ENCODE data around the gene CDCP1. TPM values are rescaled to one million over a fixed set of nuclear protein-coding genes. Genes with fewer than 3 reads are reported as not detected.

CDCP1 gene
- total and polyA plus RNA-seq, 4 donors: 1.6 to 20.7 (median 4.2) TPM

DNA sequence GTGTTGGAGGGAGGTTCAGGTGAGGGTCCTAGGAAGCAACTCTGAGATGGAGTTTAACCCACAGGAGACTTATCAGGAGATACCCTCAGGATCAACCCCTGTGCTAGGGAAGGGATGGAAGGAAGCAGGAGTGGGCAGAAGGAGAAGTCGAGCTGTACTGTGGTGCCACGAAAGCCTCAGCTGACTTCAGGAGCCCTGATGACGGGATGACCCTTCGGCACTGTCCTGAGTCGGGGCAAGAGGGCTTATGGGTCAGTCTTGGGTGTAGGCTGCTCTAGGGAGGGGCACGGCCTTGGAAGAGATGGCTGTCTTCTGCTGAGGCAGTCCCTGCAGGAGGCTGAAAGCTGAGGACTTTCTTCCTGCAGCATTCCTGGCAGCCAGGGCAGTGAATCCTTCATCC is 112.4 kb downstream of the CDCP1 start:
- 67 to 83% methylated on average over 6 of the region's 6 CpGs for WGBS, 2 donors
- H3K9me3 ChIP-seq (ENCODE audit: control insufficient read depth in 4 of 4, insufficient read depth in 3 of 4, low read length in 3 of 4): no peaks in the 10 kb centered on the region
- peaks cover 0 to 8% (median 3%) of the 10 kb centered on the region in 4 donors for H3K36me3 ChIP-seq (ENCODE audit: control insufficient read depth in 4 of 4, insufficient read depth in 4 of 4, low read length in 4 of 4)
- no peak for DNase-seq
- H3K4me1 ChIP-seq (ENCODE audit: control insufficient read depth in 5 of 5, insufficient read depth in 5 of 5, low read length in 5 of 5): peaks cover 0 to 29% (median 11%) of the 10 kb centered on the region in 5 donors
- H3K4me3 ChIP-seq: no peak overlapping the region
- H3K27ac ChIP-seq (ENCODE audit: low read depth in 1 of 2, low read length in 1 of 2): peak overlapping the region in 1 of 2 donors; percentile 34
- no peaks in the 10 kb centered on the region for H3K27me3 ChIP-seq (ENCODE audit: control insufficient read depth in 3 of 3, insufficient read depth in 3 of 3, low read length in 2 of 3)
- H3K9ac ChIP-seq (ENCODE audit: insufficient read depth in 1 of 2, low read length in 2 of 2): no peak overlapping the region
- no peak for ATAC-seq (ENCODE audit: insufficient read depth, low FRiP score)
- TF ChIP-seq, protein P1, sequence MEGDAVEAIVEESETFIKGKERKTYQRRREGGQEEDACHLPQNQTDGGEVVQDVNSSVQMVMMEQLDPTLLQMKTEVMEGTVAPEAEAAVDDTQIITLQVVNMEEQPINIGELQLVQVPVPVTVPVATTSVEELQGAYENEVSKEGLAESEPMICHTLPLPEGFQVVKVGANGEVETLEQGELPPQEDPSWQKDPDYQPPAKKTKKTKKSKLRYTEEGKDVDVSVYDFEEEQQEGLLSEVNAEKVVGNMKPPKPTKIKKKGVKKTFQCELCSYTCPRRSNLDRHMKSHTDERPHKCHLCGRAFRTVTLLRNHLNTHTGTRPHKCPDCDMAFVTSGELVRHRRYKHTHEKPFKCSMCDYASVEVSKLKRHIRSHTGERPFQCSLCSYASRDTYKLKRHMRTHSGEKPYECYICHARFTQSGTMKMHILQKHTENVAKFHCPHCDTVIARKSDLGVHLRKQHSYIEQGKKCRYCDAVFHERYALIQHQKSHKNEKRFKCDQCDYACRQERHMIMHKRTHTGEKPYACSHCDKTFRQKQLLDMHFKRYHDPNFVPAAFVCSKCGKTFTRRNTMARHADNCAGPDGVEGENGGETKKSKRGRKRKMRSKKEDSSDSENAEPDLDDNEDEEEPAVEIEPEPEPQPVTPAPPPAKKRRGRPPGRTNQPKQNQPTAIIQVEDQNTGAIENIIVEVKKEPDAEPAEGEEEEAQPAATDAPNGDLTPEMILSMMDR (IDR thresholded peaks at IDR 0.05; ENCODE audit: control extremely low read depth, extremely low read depth): no peak

Small RNAs within 50 kb of the gene (small RNA-seq; reads per million reads assigned to genes)
- gene RNU5B-3P (ENCODE audit: low replicate concordance): 0.08 reads per million

Other genes starting within 250 kb of the CDCP1 start
- 10 to 100 TPM; 93.9 to 96.2 TPM for gene ZDHHC3, start 170.2 kb downstream of the CDCP1 start, total RNA-seq
- 10 to 100 TPM; 49.8 to 62.0 TPM for gene ZDHHC3, start 170.2 kb downstream of the CDCP1 start, polyA plus RNA-seq
- gene EXOSC7, start 170.1 kb downstream of the CDCP1 start, total RNA-seq: 10 to 100 TPM; 37.4 to 52.3 TPM
- gene EXOSC7, start 170.1 kb downstream of the CDCP1 start, polyA plus RNA-seq: 10 to 100 TPM; 40.8 to 67.2 TPM
- 100 to 1,000 TPM in 1 of 2 donors, 10 to 100 TPM in 1; 52.3 to 128 TPM for gene CLEC3B, start 120.1 kb downstream of the CDCP1 start, total RNA-seq
- gene CLEC3B, start 120.1 kb downstream of the CDCP1 start, polyA plus RNA-seq: 100 to 1,000 TPM in 1 of 2 donors, 10 to 100 TPM in 1; 33.1 to 167 TPM
- 1 to 10 TPM; 1.5 to 3.4 TPM for gene TMEM158, start 79.9 kb upstream of the CDCP1 start, total RNA-seq
- 1 to 10 TPM; 1.1 to 1.2 TPM for gene TMEM158, start 79.9 kb upstream of the CDCP1 start, polyA plus RNA-seq
- 10 to 100 TPM; 19.3 to 20.8 TPM for gene LARS2, start 242.2 kb upstream of the CDCP1 start, total RNA-seq
- 1 to 10 TPM; 2.9 to 9.5 TPM for gene LARS2, start 242.2 kb upstream of the CDCP1 start, polyA plus RNA-seq

Measured in lung (tissue), 13 donors.